Liver (tissue), 3 donors: Measurements from ENCODE around the gene ATP2B1.

Source experiments
- ATF3 ChIP-seq: IDR thresholded peaks from 2 replicates; pipeline ENCODE4 v1.6.1; 2016; ENCODE audit warnings: antibody characterized with exemption
- CTCF ChIP-seq: fragments of 150-350 bp; IDR thresholded peaks from 2 replicates; pipeline ENCODE4 v1.5.1; 2017; ENCODE audit warnings: improper control_type of control experiment, low read depth, low read length; ENCODE audit not compliant: missing input control
- FOXA1 ChIP-seq: IDR thresholded peaks from 2 replicates; pipeline ENCODE4 v1.6.1; 2016; ENCODE audit warnings: antibody characterized with exemption
- GABPA ChIP-seq, 2 donors: IDR thresholded peaks in 1 of 2; conservative IDR thresholded peaks in 1 of 2; 2 replicates each; pipeline ENCODE4 v1.6.1; 2016; ENCODE audit warnings: antibody characterized with exemption in 2 of 2, mild to moderate bottlenecking in 1 of 2, moderate library complexity in 1 of 2
- JUND ChIP-seq, 2 donors: IDR thresholded peaks; 2 replicates each; pipeline ENCODE4 v1.6.1; 2016; ENCODE audit warnings: antibody characterized with exemption in 2 of 2
- SP1 ChIP-seq: IDR thresholded peaks from 2 replicates; pipeline ENCODE4 v1.6.1; 2018; ENCODE audit warnings: antibody characterized with exemption, mild to moderate bottlenecking
- YY1 ChIP-seq: IDR thresholded peaks from 2 replicates; pipeline ENCODE4 v1.6.1; 2016; ENCODE audit warnings: antibody characterized with exemption, mild to moderate bottlenecking
- TF ChIP-seq, protein P1 (sequence below): IDR thresholded peaks from 2 replicates; pipeline ENCODE4 v1.6.1; 2016; ENCODE audit warnings: antibody characterized with exemption
- donor health status: healthy.
- donor health status: healthy.

DNA sequence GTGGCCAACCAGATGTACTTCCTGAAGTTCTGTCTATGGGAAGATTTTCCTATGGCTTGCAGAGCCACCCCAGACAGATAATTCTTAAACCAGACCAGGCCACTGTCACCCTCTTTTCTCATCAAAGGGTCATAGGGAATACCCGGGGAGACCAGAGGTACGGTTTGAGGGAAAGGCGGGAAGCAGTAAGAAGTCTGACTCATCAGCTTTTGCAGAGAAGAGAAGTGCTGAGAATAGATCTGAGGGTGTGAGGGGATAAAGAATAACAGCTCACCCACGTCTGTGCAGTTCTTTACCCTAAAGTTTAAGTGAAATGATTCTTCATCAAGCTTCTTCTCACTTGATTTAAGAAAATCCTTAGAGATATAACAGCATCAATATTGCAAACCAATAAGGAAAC is 161.5 kb downstream of the ATP2B1 start:
- no peak for TF ChIP-seq SP1
- no peak for TF ChIP-seq GABPA (IDR thresholded peaks at IDR 0.05 in 1 of 2, conservative IDR thresholded peaks at IDR 0.05 in 1 of 2)
- TF ChIP-seq ATF3: no peak
- no peak for TF ChIP-seq YY1
- TF ChIP-seq CTCF: no peak
- no peak for TF ChIP-seq JUND (IDR thresholded peaks at IDR 0.05)
- TF ChIP-seq, protein P1, sequence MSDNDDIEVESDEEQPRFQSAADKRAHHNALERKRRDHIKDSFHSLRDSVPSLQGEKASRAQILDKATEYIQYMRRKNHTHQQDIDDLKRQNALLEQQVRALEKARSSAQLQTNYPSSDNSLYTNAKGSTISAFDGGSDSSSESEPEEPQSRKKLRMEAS: no peak
- no peak for TF ChIP-seq FOXA1
